Neural cell (in vitro differentiated cells): ENCODE data around the gene PYGB. TPM values are rescaled to one million over a fixed set of nuclear protein-coding genes. Genes with fewer than 3 reads are reported as not detected.

ENCODE experiments used
- H2AFZ ChIP-seq: fragments of 200-600, 300-800 bp; sonication (generic), shearing (Covaris generic); 2 replicates; pipeline ENCODE4 v1.6.0; 2014; ENCODE audit warnings: low read depth, mild to moderate bottlenecking, antibody characterized with exemption, low read length, moderate library complexity
- H3F3A ChIP-seq: fragments of 200-600 bp; shearing (Covaris generic); 2 replicates; pipeline ENCODE4 v1.6.1; 2016; ENCODE audit warnings: mild to moderate bottlenecking, moderate library complexity, mixed read lengths, antibody characterized with exemption, low read length; ENCODE audit not compliant: insufficient read depth, poor library complexity, severe bottlenecking
- H3K27ac ChIP-seq: fragments of 200-600, 300-800 bp; sonication (generic), shearing (Covaris generic); 2 replicates; pipeline ENCODE4 v1.5.1; 2014; ENCODE audit warnings: mild to moderate bottlenecking, low read length, moderate library complexity
- H3K27me3 ChIP-seq: fragments of 300-800, 200-600 bp; sonication (generic), shearing (Covaris generic); 2 replicates; pipeline ENCODE4 v1.6.0; 2014; ENCODE audit warnings: mild to moderate bottlenecking, low read depth, low read length, moderate library complexity; ENCODE audit not compliant: insufficient read depth
- H3K36me3 ChIP-seq: fragments of 300-800, 200-600 bp; sonication (generic), shearing (Covaris generic); 2 replicates; pipeline ENCODE4 v1.5.1; 2014; ENCODE audit warnings: mild to moderate bottlenecking, antibody characterized with exemption, low read length, moderate library complexity; ENCODE audit not compliant: insufficient read depth
- H3K4me2 ChIP-seq: fragments of 300-800, 200-600 bp; sonication (generic), shearing (Covaris generic); 2 replicates; pipeline ENCODE4 v1.6.0; 2014; ENCODE audit warnings: mild to moderate bottlenecking, low read length
- H3K4me3 ChIP-seq: fragments of 300-800, 200-600 bp; sonication (generic), shearing (Covaris generic); 2 replicates; pipeline ENCODE4 v1.5.1; 2014; ENCODE audit warnings: mild to moderate bottlenecking, low read length, moderate library complexity
- H3K79me2 ChIP-seq: fragments of 200-600 bp; shearing (Covaris generic); replicated peaks from 2 replicates; pipeline ENCODE4 v1.6.0; 2014; ENCODE audit warnings: mild to moderate bottlenecking, low read length, moderate library complexity; ENCODE audit not compliant: insufficient read depth
- H3K9ac ChIP-seq: fragments of 300-800, 200-600 bp; sonication (generic), shearing (Covaris generic); 2 replicates; pipeline ENCODE4 v1.6.1; 2016; ENCODE audit warnings: mild to moderate bottlenecking, low read length, mixed read lengths
- H3K9me2 ChIP-seq: fragments of 200-600 bp; shearing (Covaris generic); 2 replicates; pipeline ENCODE4 v1.6.1; 2016; ENCODE audit warnings: mild to moderate bottlenecking, low read length, mixed read lengths; ENCODE audit not compliant: insufficient read depth
- H3K9me3 ChIP-seq: fragments of 200-600, 300-800 bp; sonication (generic), shearing (Covaris generic); 2 replicates; pipeline ENCODE4 v1.6.1; 2016; ENCODE audit warnings: mild to moderate bottlenecking, mixed run types, low read length, moderate library complexity, mixed read lengths
- H4K20me1 ChIP-seq: fragments of 200-600 bp; shearing (Covaris generic); 2 replicates; pipeline ENCODE4 v1.6.1; 2016; ENCODE audit warnings: mild to moderate bottlenecking, mixed run types; ENCODE audit not compliant: insufficient read depth
- EP300 ChIP-seq: fragments of 450-650 bp; conservative IDR thresholded peaks from 2 replicates; pipeline ENCODE4 v1.6.1; 2014; ENCODE audit warnings: antibody characterized with exemption, mild to moderate bottlenecking, moderate library complexity; ENCODE audit not compliant: poor library complexity, severe bottlenecking
- EZH2 ChIP-seq: fragments of 200-600, 300-800 bp; shearing (Covaris generic), sonication (generic); IDR thresholded peaks from 2 replicates; pipeline ENCODE4 v1.6.1; 2014; ENCODE audit warnings: antibody characterized with exemption, low read length, borderline replicate concordance, mild to moderate bottlenecking; ENCODE audit not compliant: insufficient read depth, poor library complexity, severe bottlenecking
- MXI1 ChIP-seq: fragments of 450-650 bp; conservative IDR thresholded peaks from 2 replicates; pipeline ENCODE4 v1.6.1; 2014; ENCODE audit warnings: antibody characterized with exemption, mild to moderate bottlenecking; ENCODE audit not compliant: poor library complexity, severe bottlenecking
- POLR2AphosphoS5 ChIP-seq: IDR thresholded peaks from 2 replicates; pipeline ENCODE4 v1.6.1; 2012
- RAD21 ChIP-seq: fragments of 450-650 bp; conservative IDR thresholded peaks from 2 replicates; pipeline ENCODE4 v1.6.1; 2014; ENCODE audit warnings: antibody characterized with exemption, mild to moderate bottlenecking, moderate library complexity
- SMC3 ChIP-seq: fragments of 450-650 bp; conservative IDR thresholded peaks from 2 replicates; pipeline ENCODE4 v1.6.1; 2014; ENCODE audit warnings: antibody characterized with exemption, mild to moderate bottlenecking, moderate library complexity; ENCODE audit not compliant: poor library complexity
- TAF1 ChIP-seq: IDR thresholded peaks from 2 replicates; pipeline ENCODE4 v1.6.1; 2012; ENCODE audit warnings: low read depth
- polyA plus RNA-seq: library from polyadenylated mRNA; depleted of rRNA; stranded (reverse); fragments of >200 nt; gene quantifications from 2 replicates; pipeline ENCODE4 v1.2.3, GENCODE V29; 2014
- TF ChIP-seq, protein P1 (sequence below): IDR thresholded peaks from 2 replicates; pipeline ENCODE4 v1.6.1; 2012; ENCODE audit warnings: borderline replicate concordance
- TF ChIP-seq, protein P2 (sequence below): fragments of 450-650 bp; IDR thresholded peaks from 2 replicates; pipeline ENCODE4 v1.5.1; 2014; ENCODE audit warnings: antibody characterized with exemption, mild to moderate bottlenecking, moderate library complexity; ENCODE audit not compliant: poor library complexity, severe bottlenecking

PYGB gene
- polyA plus RNA-seq, 1 donor from 2014 or later, result 70.5 TPM

DNA sequence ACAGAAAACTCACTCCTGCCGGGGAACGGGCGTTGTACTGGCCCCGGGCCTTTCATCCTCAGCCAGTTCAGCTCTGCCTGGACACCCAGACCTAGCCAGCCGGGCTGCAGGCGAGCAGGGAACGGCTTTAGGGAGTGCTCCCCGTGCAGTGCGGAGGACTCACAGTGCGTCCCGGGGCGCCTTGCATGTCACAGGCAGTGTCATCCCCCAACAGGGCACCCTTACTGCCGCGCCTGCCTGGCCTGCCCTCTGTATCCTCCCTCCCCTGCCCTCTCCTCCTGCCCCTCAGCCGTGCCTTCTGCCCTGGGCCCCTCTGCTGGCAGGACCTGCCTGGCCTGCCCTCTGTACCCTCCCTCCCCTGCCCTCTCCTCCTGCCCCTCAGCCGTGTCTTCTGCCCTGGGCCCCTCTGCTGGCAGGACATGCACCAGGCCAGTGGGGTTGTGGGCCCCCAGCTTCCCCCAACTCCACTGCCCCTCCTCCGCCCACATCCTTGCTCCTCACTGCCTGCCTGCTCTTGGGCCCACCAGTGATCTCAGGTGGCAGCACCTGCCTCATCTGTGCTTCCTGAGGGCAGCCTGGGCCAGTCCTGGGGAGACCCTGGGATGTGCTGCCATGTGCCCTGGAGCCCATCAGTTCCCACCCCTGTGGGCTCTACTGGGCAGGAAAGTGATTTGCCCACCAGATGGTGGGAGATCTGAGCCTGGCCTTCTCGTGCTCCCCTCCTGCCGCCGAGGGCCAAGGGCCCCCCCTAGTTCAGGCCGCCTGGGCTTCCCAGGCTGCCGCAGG lies 43.0 kb downstream of the PYGB start:
- H3K4me3 ChIP-seq, result no peak overlapping the region
- H3K9me2 ChIP-seq, result no peaks in the 10 kb centered on the region
- no peaks in the 10 kb centered on the region for H4K20me1 ChIP-seq
- H3K9me3 ChIP-seq, result no peaks in the 10 kb centered on the region
- no peak overlapping the region for H3K27ac ChIP-seq
- H2AFZ ChIP-seq, result no peak overlapping the region
- no peak overlapping the region for H3K9ac ChIP-seq
- H3K79me2 ChIP-seq, result no peaks in the 10 kb centered on the region
- TF ChIP-seq, protein P1, sequence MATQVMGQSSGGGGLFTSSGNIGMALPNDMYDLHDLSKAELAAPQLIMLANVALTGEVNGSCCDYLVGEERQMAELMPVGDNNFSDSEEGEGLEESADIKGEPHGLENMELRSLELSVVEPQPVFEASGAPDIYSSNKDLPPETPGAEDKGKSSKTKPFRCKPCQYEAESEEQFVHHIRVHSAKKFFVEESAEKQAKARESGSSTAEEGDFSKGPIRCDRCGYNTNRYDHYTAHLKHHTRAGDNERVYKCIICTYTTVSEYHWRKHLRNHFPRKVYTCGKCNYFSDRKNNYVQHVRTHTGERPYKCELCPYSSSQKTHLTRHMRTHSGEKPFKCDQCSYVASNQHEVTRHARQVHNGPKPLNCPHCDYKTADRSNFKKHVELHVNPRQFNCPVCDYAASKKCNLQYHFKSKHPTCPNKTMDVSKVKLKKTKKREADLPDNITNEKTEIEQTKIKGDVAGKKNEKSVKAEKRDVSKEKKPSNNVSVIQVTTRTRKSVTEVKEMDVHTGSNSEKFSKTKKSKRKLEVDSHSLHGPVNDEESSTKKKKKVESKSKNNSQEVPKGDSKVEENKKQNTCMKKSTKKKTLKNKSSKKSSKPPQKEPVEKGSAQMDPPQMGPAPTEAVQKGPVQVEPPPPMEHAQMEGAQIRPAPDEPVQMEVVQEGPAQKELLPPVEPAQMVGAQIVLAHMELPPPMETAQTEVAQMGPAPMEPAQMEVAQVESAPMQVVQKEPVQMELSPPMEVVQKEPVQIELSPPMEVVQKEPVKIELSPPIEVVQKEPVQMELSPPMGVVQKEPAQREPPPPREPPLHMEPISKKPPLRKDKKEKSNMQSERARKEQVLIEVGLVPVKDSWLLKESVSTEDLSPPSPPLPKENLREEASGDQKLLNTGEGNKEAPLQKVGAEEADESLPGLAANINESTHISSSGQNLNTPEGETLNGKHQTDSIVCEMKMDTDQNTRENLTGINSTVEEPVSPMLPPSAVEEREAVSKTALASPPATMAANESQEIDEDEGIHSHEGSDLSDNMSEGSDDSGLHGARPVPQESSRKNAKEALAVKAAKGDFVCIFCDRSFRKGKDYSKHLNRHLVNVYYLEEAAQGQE, result no peak
- TF ChIP-seq RAD21, result no peak
- no peak for TF ChIP-seq EP300
- no peak for TF ChIP-seq POLR2AphosphoS5
- no peak for TF ChIP-seq EZH2
- TF ChIP-seq TAF1, result no peak
- TF ChIP-seq, protein P2, sequence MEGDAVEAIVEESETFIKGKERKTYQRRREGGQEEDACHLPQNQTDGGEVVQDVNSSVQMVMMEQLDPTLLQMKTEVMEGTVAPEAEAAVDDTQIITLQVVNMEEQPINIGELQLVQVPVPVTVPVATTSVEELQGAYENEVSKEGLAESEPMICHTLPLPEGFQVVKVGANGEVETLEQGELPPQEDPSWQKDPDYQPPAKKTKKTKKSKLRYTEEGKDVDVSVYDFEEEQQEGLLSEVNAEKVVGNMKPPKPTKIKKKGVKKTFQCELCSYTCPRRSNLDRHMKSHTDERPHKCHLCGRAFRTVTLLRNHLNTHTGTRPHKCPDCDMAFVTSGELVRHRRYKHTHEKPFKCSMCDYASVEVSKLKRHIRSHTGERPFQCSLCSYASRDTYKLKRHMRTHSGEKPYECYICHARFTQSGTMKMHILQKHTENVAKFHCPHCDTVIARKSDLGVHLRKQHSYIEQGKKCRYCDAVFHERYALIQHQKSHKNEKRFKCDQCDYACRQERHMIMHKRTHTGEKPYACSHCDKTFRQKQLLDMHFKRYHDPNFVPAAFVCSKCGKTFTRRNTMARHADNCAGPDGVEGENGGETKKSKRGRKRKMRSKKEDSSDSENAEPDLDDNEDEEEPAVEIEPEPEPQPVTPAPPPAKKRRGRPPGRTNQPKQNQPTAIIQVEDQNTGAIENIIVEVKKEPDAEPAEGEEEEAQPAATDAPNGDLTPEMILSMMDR, result no peak
- no peak for TF ChIP-seq MXI1
- TF ChIP-seq SMC3, result no peak
- no peaks in the 10 kb centered on the region for H3F3A ChIP-seq
- H3K4me2 ChIP-seq, result no peak overlapping the region
- no peaks in the 10 kb centered on the region for H3K27me3 ChIP-seq
- H3K36me3 ChIP-seq, result no peaks in the 10 kb centered on the region

DNA sequence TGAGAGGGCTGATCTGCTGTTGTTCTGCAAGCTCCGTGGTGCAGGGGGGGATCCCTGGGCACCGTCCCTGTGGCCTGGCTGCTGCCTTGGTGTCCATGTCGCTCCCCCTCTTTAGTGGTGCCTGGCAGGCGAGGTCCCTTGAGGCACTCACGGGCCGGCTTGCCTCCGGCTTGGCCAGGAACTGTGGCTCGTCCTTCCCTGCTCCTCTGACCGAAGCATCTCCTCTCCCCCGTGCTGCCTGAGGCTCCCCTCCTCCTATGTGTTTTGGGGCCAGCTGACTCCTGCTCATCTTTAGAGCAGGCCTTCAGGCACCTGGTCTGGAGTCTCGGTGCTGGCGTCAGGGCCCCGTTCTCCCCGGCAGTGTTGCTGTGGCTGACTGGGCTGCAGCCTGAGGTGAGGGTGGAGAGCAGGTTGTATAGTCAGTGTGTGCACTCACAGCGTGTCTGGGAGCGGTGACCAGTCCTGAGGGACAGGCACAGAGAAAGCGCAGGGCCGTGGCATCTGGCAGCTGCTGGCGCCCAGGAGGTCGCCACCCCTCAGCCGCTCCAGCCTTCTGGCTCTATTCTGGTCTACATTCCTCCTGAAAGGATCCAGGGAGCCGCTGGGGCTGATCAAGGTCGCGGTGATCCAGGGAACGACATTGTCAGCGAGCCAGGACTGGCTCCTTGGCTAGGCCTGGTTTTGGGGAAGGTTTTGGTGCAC lies 43.7 kb downstream of the PYGB start:
- Histone ChIP-seq H3K79me2 (no peaks in the 10 kb centered on the region), H3K27ac (no peak overlapping the region), H3K9me2 (no peaks in the 10 kb centered on the region), H3K36me3 (no peaks in the 10 kb centered on the region), H3K9ac (no peak overlapping the region), H4K20me1 (no peaks in the 10 kb centered on the region), H3F3A (no peaks in the 10 kb centered on the region), H2AFZ (no peak overlapping the region), H3K4me2 (no peak overlapping the region), H3K27me3 (no peaks in the 10 kb centered on the region), H3K4me3 (no peak overlapping the region), H3K9me3 (no peaks in the 10 kb centered on the region)
- TF ChIP-seq, protein P2, result no peak
- no peak for TF ChIP-seq MXI1
- TF ChIP-seq EZH2, result no peak
- TF ChIP-seq POLR2AphosphoS5, result no peak
- TF ChIP-seq, protein P1, result no peak
- TF ChIP-seq RAD21, result no peak
- TF ChIP-seq EP300, result no peak
- TF ChIP-seq SMC3, result no peak
- no peak for TF ChIP-seq TAF1
